Panc1 (cell line): ENCODE measurements around the gene COL13A1.

ENCODE experiments used
- POLR2AphosphoS5 ChIP-seq: IDR thresholded peaks from 2 replicates; pipeline ENCODE4 v1.6.1; 2012; ENCODE audit warnings: mild to moderate bottlenecking, low read depth, low read length, moderate library complexity
- REST ChIP-seq, 2 experiments: IDR thresholded peaks; 2 replicates each; pipeline ENCODE4 v1.6.1; 2011 to 2012; ENCODE audit warnings: low read depth in 2 of 2, control low read depth in 1 of 2, low read length in 1 of 2, mild to moderate bottlenecking in 1 of 2, moderate library complexity in 1 of 2; ENCODE audit not compliant: insufficient read depth in 1 of 2
- TCF7L2 ChIP-seq: IDR thresholded peaks from 2 replicates; pipeline ENCODE4 v1.6.1; 2011; ENCODE audit warnings: mild to moderate bottlenecking, low read depth, low read length, inconsistent platforms
- TF ChIP-seq, protein P1 (sequence below): fragments of 450-650 bp; IDR thresholded peaks from 2 replicates; pipeline ENCODE4 v1.5.1; 2017; ENCODE audit warnings: mild to moderate bottlenecking

DNA sequence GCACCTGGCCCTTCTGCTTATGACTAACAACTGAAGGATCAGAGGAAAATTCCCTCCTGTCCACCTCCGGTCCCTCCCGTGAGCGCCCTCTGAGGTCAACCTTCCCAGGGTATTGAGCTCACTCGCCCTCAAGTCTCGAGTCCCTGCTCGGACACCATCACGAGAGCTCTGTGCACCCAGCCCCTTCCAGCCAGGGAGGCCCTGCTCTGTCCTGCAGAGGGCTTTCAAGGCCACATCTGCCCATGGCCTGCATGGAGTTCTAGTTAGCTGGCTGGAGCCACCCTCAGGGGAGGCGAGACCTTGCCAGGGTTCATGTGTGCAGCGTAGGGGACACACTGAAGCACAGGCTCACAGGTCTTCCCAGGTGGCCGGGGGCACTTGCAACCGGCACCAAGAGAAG is 140.0 kb downstream of the COL13A1 start:
- TF ChIP-seq, protein P1, sequence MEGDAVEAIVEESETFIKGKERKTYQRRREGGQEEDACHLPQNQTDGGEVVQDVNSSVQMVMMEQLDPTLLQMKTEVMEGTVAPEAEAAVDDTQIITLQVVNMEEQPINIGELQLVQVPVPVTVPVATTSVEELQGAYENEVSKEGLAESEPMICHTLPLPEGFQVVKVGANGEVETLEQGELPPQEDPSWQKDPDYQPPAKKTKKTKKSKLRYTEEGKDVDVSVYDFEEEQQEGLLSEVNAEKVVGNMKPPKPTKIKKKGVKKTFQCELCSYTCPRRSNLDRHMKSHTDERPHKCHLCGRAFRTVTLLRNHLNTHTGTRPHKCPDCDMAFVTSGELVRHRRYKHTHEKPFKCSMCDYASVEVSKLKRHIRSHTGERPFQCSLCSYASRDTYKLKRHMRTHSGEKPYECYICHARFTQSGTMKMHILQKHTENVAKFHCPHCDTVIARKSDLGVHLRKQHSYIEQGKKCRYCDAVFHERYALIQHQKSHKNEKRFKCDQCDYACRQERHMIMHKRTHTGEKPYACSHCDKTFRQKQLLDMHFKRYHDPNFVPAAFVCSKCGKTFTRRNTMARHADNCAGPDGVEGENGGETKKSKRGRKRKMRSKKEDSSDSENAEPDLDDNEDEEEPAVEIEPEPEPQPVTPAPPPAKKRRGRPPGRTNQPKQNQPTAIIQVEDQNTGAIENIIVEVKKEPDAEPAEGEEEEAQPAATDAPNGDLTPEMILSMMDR: no peak
- TF ChIP-seq POLR2AphosphoS5 (no peak), TCF7L2 (no peak), REST (IDR thresholded peaks at IDR 0.05; ENCODE audit: insufficient read depth in 1 of 2, low read depth in 2 of 2, low read length in 1 of 2) (no peak)
